Ectodermal cell (in vitro differentiated cells): ENCODE data around the gene APOBEC3A.
"Not testable (repeated sequence)": the region's sequence is repeated elsewhere in the genome, so short reads cannot be mapped to it uniquely, and the experiment has no call there.

Experiments used
- H3K27ac ChIP-seq: 2 replicates; pipeline ENCODE4 v1.7.0; 2013; ENCODE audit warnings: mild to moderate bottlenecking, low read depth, low read length; ENCODE audit not compliant: insufficient read depth, poor library complexity, severe bottlenecking
- H3K27me3 ChIP-seq: 2 replicates; pipeline ENCODE4 v1.7.0; 2013; ENCODE audit warnings: mild to moderate bottlenecking, low read length; ENCODE audit not compliant: insufficient read depth, control insufficient read depth, poor library complexity, severe bottlenecking
- H3K36me3 ChIP-seq: one replicate; pipeline ENCODE4 v1.7.0; 2013; ENCODE audit warnings: low read length; ENCODE audit not compliant: control insufficient read depth, insufficient read depth
- H3K4me1 ChIP-seq: one replicate; pipeline ENCODE4 v1.7.0; 2013; ENCODE audit warnings: low read length; ENCODE audit not compliant: control insufficient read depth, insufficient read depth
- H3K4me3 ChIP-seq: 2 replicates; pipeline ENCODE4 v1.7.0; 2013; ENCODE audit warnings: low read depth, low read length, control low read depth; ENCODE audit not compliant: insufficient read depth
- H3K9me3 ChIP-seq: 2 replicates; pipeline ENCODE4 v1.7.0; 2013; ENCODE audit warnings: mild to moderate bottlenecking, low read length, moderate library complexity; ENCODE audit not compliant: control insufficient read depth
- WGBS, 2 experiments: methylation state at CpG; one replicate each; pipeline ENCODE4 v1.1.7; 2013; ENCODE audit warnings: missing lambda C conversion rate in 2 of 2; 5-methylcytosine and 5-hydroxymethylcytosine counted together

Gene APOBEC3A

DNA sequence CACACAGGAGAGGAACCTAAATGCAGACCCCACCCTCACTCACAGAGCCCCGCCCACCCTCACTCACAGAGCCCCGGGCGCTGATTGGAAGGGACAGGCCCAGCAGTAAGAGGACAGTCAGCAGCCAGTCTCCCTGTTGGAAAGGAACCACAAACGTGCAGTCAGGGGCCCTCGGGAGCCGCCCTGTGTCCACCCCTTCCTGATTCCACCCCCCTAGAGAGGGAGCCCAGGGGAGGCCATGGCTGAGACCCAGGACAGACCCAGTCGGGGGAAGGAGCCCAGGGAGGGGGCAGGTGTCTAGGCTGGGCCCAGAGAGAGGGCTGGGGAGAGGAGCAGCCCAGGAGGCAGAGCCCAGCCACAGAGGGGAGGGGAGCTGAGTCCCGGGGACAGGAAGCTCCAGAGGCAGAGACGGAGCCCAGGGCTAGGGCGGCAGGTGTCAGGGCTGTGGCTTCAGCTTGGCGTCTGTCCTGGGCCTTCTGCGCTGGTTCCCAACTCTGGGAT lies 35.5 kb downstream of the APOBEC3A start:
- H3K9me3 ChIP-seq, H3K4me3 ChIP-seq, H3K36me3 ChIP-seq, H3K4me1 ChIP-seq, H3K27ac ChIP-seq, H3K27me3 ChIP-seq: not testable (repeated sequence)
- 21 to 26% methylated on average over 12 of the region's 12 CpGs for WGBS, 2 experiments

DNA sequence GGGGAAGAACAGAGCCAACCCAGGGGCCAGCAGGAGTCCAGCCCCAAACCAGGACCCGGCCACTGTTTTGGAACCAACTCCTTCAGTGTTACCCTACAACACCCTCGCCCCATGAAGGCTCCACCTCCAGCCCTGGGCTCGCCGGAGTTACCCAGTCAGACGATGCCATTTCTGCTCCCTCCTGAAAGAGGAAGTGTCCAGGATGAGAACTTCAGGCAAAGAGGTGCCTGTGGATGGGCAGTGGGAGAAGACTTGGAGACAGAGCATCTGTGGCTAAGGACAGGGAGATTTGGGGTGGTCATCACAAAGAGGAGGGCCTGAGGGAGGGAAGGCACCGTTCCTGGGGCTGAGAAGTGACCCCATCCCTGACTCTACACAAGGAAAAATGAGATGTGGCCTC lies 38.7 kb downstream of the APOBEC3A start:
- H3K27ac ChIP-seq, result no peak overlapping the region
- 90 to 92% methylated on average over 6 of the region's 6 CpGs for WGBS, 2 experiments
- H3K4me3 ChIP-seq, result no peak overlapping the region

DNA sequence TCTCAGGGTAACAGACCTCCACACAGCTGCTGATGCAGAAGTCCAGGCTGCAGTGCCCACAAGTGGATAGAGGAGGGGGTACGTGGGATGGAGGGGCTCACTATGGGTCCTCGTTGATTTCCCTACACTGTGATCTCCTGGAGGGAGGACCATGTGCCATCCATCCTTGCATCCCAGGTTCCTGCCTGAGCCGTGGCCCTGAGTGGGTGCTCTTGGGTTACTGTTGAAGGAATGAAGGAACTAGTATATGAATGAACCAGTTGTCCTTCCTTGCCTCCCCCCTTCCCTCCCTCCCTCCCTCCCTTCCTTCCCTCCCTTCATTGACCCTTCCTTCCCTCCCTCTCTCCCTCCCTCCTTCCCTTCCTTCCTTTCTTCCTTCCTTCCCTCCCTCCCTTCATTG lies 40.1 kb downstream of the APOBEC3A start:
- Histone ChIP-seq H3K36me3 (no peaks in the 10 kb centered on the region), H3K27ac (no peak overlapping the region), H3K27me3 (no peaks in the 10 kb centered on the region), H3K4me1 (no peaks in the 10 kb centered on the region), H3K4me3 (no peak overlapping the region), H3K9me3 (no peaks in the 10 kb centered on the region)
- WGBS, 2 experiments, result 91% methylated on average over 3 of the region's 3 CpGs

More for the DNA sequence above, 38.7 kb downstream of the APOBEC3A start:
- H3K4me1 ChIP-seq, result peaks cover 3% of the 10 kb centered on the region
- H3K36me3 ChIP-seq, result no peaks in the 10 kb centered on the region
- no peaks in the 10 kb centered on the region for H3K9me3 ChIP-seq
- H3K27me3 ChIP-seq, result no peaks in the 10 kb centered on the region

DNA sequence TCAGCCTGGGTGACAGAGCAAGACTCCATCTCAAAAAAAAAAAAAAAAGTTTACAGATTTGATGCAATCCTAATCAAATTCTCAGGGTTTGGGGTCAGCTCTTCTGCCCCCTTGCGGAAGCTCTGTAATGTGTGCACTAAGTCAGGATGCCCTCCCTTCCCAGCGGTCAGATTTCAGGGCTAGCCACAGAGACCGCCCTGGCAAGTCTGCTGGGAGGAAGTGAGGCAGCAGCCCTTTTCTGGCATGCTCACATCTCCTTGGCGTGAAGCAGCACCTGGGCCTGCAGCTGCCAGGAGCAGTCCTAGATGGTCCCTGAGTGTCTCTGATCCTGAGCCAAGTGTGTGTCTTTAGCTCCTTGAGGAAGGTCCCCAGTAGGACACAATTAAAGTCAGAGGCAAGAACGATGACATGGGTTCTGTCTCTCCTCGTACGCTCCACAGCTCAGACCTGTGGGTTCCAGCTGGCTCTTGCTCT lies 45.8 kb downstream of the APOBEC3A start:
- WGBS, 2 experiments, result 46% methylated on average over 7 of the region's 7 CpGs
- H3K27me3 ChIP-seq, result no peaks in the 10 kb centered on the region

DNA sequence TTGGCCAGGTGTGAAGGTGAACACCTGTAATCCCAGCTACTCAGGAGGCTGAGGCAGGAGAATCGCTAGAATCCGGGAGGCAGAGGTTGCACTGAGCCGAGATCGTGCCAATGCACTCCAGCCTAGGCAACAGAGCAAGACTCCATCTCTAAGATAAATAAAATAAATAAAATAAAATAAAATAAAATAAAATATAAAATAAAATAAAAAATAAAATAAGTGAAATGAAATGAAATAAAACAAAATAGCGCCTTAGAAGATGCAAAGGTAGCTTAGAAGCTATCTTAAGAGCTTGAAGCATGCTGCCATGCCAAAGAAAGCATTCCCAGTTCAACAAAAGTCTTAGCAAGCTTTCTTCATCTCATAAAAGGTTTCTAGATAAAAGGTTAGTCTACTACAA lies 49.8 kb downstream of the APOBEC3A start:
- no peaks in the 10 kb centered on the region for H3K36me3 ChIP-seq
- no peaks in the 10 kb centered on the region for H3K4me1 ChIP-seq
- 85 to 92% methylated on average over 2 to 5 of the region's 5 CpGs for WGBS, 2 experiments

More for the DNA sequence above, 45.8 kb downstream of the APOBEC3A start:
- Histone ChIP-seq H3K27ac (no peak overlapping the region), H3K4me3 (no peak overlapping the region), H3K9me3 (no peaks in the 10 kb centered on the region), H3K36me3 (no peaks in the 10 kb centered on the region), H3K4me1 (no peaks in the 10 kb centered on the region)

DNA sequence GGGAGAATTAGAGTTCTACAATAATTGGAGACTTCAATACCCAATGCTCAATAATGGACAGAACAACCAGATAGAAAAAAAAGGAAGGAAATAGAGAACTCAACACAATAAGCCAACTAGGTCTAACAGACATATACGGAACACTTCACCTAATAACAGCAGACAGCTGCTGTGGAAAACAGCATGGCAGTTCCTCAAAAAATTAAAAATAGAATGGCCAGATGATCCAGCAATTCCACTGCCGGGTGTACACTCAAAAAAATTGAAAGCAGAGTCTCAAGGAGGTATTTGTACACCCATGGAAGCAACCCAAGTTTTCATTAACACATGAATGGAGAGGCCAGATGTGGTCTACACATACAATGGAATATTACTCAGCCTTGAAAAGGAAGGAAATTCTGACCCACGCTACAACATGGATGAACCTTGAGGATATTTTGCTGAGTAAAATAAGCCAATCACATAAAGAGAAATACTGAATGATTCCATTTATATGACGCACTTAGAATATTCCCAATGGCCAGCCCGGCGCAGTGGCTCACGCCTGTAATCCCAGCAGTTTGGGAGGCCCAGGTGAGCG lies 51.0 kb downstream of the APOBEC3A start:
- not testable (repeated sequence) for H3K4me1 ChIP-seq, H3K36me3 ChIP-seq, H3K27ac ChIP-seq, H3K27me3 ChIP-seq, H3K4me3 ChIP-seq, H3K9me3 ChIP-seq
- WGBS, 2 experiments, result 95 to 96% methylated on average over 7 to 8 of the region's 8 CpGs

More for the DNA sequence above, 49.8 kb downstream of the APOBEC3A start:
- H3K4me3 ChIP-seq, result no peak overlapping the region
- H3K9me3 ChIP-seq, result no peaks in the 10 kb centered on the region
- H3K27ac ChIP-seq, result no peak overlapping the region
- H3K27me3 ChIP-seq, result no peaks in the 10 kb centered on the region

DNA sequence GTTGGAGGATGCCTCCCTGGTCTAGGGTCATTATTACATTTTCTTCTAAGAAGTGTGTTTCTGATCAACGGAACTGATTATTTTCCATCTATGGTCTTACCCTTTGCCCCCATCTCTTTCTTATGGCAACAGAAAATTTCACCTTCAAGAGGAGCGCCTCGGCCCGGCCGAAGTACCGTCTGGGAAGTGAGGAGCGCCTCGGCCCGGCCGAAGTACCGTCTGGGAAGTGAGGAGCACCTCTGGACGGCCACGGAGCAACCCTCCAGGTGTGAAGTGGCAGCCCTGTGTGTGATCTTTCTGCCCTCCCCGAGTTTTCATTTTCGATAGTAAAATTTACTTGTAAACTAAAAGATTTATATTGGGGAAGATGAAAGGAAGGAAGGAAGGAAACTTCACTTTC lies 53.5 kb downstream of the APOBEC3A start:
- Histone ChIP-seq H3K27ac (no peak overlapping the region), H3K4me1 (peaks cover 17% of the 10 kb centered on the region), H3K9me3 (no peaks in the 10 kb centered on the region), H3K27me3 (no peaks in the 10 kb centered on the region), H3K36me3 (no peaks in the 10 kb centered on the region), H3K4me3 (no peak overlapping the region)
- WGBS, 2 experiments, result 89% methylated on average over 15 of the region's 15 CpGs
